GM20431 (cell line): ENCODE data around the gene KIF4A.
"Not testable (repeated sequence)": the region's sequence is repeated elsewhere in the genome, so short reads cannot be mapped to it uniquely, and the experiment has no call there.

ENCODE experiments used
- in situ Hi-C: fragments of 300-500 bp; cut with MseI, MboI; formaldehyde crosslinking; loops from one replicate; pipeline ENCODE4 v1.15.0; 2020; ENCODE audit warnings: low sequenced_read_pairs; ENCODE audit not compliant: unreplicated experiment

Gene KIF4A

DNA sequence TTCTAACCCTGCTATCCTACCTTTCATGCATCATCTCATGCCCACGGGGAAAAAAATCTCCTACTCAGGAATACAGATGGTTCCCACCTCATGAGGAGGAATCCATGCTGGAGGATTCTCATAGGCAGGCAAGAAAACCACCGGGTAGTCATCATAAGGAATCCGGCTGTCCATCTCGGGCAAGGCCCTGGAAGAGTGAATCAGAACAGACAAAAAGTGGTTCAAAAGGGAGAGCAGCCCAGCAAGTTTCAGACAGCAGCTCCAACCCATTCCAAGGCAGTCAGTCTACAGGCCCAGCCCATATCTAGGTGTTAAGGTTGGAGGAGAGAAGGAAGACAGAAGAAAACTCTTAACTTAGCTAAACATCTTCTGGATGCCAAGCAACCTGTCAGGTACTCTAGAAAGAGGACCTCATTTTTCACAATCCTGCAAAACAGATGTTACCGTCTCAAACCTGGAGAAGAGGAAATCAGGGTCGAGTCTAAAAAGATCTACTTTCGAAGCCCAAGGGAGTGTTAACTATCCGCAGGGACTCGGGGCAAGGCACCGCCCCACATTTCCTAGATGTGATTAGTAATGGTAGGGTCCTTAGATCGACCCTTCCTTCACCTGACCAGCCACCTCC lies 624 bp upstream of the KIF4A start:
- in situ Hi-C loops: no loop called here

DNA sequence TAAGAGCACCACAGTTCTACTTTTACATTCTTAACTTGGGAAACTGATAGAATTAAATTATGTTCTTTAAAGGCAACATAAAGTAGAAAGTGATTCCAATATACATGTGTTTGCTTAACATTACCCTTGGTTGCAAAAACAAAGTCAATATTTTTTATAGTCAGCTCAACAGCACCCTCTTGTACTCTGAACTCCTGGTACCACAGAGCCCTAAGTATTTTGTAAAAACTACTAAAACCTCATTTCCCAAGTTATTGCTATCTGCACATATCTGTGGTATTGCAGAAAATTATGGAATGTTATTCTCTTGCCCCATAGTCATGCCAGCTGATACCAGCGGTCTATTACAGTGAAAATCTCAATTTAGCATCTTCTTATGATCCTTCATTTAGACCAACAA lies 2.9 kb downstream of the KIF4A start:
- in situ Hi-C loops: no loop called here

DNA sequence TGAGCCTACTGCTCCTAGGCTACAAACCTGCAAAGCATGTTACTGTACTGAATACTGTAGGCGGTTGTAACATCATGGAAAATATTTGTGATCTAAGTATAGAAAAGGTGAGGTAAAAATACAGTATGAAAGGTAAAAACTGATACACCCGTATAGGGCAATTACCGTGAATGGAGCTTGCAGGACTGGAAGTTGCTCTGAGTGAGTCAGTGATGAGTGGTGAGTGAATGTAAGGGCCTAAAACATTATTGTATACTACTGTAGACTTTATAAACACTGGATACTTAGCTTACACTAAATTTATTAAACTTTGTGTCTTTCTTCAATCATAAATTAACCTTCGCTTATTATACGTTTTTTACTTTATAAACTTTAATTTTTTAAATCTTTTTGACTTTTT lies 3.7 kb downstream of the KIF4A start:
- in situ Hi-C loops: no loop called here

DNA sequence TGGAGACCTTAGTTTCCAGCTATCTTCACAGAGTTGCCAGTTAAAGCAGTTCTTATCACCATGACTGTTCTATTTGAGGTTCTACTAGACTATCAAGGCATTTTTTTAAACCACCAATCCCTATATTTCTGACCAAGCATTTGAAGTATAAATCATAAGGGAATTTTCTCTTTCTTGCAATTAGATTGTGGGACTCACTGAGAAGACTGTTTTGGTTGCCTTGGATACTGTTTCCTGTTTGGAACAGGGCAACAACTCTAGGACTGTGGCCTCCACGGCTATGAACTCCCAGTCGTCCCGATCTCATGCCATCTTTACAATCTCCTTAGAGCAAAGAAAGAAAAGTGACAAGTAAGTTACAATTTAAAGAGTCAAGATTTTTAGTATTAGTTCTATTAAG lies 11.8 kb downstream of the KIF4A start:
- in situ Hi-C loops: no loop called here

DNA sequence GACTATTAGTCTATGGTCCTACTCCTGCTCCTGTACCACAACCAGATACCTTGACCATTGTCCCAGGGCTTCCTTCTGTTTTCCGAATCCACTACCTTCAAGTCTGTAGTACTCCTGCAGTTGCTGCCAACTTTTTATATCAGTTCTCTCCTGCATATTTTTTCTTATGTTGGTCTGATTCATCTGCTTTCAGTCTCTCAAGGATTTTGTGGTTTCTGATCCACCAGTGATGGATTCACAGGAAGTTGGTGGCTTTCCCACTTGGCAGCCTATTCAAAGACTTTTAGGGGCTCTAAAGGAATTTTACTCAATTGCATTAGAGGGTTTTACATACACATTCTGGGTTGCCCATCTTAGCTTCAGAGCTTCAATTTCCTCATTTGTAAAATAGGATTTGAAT lies 23.6 kb downstream of the KIF4A start:
- in situ Hi-C loops: no loop called here

DNA sequence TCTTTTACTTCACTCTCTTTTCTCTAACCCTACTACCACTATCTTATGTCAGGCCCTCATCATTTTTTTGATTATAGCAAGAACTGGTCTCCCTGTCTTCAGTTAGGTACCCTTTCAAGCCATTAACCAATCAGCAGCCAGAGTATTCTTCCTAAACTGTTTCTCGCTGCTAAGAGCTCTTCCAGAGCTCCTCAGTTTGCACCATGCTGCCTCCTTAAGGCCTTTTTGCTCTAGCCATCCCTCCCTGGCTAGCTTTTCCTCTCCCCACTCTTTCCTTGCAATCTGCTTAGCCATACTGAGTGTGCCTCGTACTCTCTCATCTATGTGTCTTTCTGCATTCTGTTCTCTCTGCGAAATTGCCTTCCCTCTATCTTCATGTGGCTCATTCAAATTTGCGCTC lies 32.9 kb downstream of the KIF4A start:
- in situ Hi-C loops: no loop called here

DNA sequence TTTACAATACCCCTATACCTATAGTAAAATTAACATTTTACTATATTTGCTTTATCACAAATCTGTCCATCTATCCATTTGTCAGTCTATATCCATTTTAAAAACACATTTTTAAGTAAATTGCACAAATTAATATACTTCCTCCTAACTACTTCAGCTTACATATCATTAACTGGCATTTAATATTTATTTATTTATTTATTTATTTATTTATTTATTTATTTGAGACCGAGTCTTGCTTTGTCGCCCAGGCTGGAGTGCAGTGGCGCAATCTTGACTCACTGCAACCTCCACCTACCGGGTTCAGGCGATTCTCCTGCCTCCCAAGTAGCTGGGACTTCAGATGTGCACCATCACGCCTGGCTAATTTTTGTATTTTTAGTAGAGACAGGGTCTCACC lies 33.7 kb downstream of the KIF4A start:
- in situ Hi-C loops: not testable (repeated sequence)

DNA sequence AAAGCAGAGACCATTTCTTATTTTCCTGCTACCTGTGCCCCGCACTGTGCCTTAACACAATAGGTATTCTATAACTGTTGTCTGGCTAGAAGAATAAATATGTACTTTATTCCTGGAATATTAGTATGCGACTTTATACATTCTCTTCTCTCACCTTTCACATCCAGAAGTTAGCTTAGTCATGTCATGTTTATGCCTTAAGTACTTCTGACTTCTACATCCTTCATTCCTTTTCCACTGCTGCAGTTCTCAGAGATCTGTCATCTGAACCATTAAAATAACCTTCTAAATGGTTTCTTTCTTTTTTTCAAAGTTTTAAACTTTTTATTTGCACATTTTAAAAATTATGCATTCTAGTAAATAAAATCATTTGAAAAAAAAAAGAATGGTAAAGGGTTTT lies 34.4 kb downstream of the KIF4A start:
- in situ Hi-C loops: no loop called here

DNA sequence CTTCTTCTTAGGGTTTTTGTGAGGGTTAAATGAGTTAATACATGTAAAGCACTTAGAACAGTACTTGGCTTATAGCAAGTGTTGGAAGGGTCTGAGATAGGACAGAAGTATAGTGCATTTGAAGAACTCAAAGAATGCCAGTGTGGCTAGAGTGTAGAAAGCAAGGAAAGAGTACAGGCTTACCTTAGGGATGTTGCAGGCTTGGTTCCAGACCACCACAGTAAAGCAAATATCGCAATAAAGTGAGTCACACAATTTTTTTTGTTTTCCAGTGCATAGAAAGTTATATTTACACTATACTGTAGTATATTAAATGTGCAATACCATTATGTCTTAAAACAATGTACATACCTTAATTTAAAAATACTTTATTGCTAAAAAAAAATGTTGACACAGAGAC lies 41.3 kb downstream of the KIF4A start:
- in situ Hi-C loops: no loop called here

DNA sequence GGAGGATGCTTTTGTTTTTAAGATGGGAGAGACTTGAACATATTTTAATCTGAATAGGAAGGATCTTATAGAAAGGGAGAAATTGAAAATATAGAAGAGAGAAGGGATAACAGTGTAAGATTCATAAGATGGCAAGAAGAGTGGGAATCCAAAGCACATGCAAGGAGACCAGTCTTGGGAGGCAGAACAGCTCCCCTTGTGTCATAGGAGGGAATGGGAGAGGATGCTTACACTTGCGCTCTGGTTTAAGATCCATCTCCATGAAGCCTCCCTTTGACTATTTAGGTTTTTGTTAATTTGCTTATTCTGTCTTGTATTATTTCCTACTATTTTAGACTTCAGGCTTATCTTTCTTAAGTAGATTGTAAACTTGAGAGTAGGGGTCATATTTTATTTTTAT lies 42.7 kb downstream of the KIF4A start:
- in situ Hi-C loops: no loop called here

DNA sequence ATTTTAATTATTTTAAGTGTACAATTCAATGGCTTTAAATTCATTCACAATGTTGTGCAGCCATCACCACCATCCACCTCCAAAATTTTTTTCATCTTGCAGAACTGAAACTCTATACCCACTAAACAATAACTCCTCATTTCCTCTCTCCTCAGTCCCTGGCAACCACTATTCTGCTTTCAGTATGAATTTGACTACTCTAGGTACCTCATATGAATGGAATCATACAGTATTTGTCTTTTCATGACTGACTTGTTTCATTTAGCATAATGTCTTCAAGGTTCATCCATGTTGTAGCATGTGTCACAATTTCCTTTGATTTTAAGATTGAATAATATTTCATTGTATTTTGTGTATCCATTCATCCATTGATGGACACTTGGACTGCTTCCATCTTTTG lies 46.9 kb downstream of the KIF4A start:
- in situ Hi-C loops: no loop called here

DNA sequence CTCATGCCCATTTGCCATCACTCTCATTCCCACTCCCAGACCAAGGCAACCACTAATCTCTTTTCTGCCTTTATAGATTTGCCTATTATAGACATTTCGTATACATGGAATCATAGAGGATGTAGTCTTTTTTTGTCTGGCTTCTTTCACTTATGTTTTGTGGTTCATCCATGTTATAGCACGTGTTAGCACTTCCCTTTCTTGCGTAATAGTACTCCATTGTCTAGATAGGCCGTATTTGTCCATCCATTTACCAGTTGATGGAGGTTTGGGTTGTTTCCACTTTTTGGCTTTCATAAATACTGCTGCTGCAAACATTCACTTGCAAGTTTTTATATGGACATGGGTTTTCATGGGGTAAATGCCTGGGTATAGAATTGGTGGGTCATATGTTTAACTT lies 48.4 kb downstream of the KIF4A start:
- in situ Hi-C loops: no loop called here

DNA sequence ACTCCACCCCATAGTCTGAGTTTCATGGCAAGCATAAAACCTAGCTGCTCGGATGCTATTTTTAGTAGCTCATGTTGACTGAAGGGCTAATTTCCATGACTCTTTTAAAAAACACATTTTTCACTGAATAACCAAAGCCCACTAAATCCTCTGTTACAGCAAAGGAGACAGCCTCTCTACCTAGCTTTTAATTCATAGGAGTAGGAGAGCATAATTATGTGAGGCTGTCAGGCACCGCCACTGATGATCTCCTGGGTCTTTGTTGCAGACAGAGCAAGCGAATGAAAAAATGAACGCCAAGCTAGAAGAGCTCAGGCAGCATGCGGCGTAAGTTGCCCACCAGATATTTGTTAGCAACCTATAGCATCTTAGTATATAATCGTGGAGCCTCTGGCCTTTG lies 53.5 kb downstream of the KIF4A start:
- in situ Hi-C loops: no loop called here

DNA sequence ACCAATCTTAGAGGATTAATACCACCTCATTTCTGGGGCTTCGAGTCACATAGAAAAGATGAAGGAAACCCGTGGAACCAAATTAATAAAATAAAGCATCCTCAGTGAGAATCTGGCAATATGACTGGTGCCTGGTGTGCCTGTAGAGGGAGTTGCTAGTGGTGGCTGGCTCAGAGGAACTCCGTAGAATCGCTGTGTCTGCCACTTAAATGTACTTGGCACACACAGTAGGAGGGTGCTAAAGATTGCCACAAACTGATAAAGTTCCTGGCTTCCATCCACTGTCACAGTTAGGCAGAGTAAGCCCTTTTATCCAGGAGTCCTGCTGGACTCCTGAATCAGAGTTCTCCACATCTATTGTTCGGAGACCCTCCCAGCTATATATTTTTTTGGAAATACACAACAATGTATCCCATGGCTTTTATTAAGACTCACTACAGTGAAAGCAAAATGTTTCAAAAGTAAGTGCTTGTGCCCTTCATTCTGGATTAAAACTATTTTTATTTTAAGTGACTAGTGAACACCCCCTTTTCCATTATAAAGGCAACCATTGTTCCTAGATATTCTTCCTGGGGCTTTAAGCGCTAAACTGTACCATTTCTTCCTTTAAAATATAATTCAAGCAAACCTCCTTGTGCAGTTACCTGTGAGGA lies 56.6 kb downstream of the KIF4A start:
- in situ Hi-C loops: no loop called here

DNA sequence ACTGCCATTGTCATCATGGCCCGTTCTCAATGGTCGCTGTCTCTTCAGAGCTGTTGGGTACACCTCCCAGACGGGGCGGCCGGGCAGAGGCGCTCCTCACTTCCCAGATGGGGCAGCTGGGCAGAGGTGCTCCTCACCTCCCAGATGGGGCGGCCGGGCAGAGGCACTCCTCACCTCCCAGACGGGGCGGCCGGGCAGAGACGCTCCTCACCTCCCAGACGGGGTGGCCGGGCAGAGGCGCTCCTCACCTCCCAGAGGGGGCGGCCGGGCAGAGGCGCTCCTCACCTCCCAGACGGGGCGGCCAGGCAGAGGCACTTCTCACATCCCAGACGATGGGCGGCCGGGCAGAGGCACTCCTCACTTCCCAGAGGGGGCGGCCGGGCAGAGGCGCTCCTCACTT lies 58.9 kb downstream of the KIF4A start:
- in situ Hi-C loops: not testable (repeated sequence)

DNA sequence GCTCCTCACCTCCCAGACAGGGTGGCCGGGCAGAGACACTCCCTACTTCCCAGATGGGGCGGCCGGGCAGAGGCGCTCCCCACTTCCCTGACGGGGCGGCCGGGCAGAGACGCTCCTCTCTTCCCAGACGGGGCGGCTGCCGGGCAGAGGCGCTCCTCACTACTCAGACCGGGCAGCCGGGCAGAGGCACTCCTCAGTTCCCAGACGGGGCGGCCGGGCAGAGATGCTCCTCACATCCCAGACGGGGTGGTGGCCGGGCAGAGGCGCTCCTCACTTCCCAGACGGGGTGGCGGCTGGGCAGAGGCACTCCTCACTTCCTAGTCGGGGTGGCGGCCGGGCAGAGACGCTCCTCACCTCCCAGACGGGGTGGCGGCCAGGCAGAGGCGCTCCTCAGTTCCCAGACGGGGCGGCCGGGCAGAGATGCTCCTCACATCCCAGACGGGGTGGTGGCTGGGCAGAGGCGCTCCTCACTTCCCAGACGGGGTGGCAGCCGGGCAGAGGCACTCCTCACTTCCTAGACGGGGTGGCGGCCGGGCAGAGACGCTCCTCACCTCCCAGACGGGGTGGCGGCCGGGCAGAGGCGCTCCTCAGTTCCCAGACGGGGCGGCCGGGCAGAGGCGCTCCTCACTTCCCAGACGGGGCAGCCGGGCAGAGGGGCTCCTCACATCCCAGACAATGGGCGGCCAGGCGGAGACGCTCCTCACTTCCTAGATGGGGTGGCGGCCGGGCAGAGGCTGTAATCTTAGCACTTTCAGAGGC lies 59.6 kb downstream of the KIF4A start:
- in situ Hi-C loops: not testable (repeated sequence)

DNA sequence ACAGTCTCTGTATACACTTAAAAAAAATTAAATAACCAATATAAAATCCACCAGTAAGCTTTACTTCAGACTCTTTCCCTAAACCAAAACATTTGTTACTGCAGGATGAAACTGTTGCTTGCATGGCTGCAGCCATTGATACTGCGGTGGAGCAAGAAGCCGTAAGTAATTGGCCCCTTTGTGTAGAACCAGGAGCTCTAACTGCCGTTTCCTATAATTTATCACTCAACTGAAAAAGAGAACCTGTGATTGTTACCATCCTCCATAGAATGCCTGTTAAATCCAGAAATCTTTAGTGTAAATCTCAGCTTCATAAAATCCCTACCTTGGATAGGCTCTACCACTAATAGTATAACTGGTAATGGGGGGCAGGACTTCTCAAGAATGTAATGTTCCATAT lies 62.6 kb downstream of the KIF4A start:
- in situ Hi-C loops: no loop called here

DNA sequence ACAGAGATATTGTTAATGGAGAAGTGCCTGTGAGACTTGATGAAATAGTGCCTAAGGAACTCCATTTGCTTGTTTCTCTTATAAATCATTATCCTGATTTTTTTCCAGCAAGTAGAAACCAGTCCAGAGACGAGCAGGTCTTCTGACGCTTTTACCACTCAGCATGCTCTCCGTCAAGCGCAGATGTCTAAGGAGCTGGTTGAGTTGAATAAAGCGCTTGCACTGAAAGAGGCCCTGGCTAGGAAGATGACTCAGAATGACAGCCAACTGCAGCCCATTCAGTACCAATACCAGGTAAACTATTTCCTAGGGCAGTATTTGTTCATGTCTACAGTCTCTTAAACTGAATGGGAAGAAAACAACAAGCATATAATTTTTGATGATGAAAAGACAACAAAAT lies 63.6 kb downstream of the KIF4A start:
- in situ Hi-C loops: no loop called here

DNA sequence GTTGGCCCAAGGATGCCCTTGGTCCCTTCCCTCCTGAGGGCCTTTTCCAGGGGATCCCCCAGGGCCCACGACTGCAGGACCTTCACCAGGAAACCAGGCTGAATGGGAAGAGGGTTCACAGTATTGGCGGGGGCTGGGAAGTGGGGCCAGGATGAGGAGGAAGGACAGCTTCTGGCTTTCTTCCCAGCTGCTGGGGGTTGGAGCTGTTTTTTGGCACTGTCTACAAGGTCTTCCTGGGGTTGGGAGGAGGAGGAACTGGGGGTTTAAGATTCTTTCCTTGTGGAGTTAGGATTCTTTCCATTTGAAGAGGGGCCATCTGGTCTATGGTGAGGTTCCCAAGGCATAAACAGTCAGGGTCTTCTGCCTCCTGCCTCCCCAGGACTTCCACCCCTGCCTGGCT lies 64.8 kb downstream of the KIF4A start:
- in situ Hi-C loops: no loop called here

DNA sequence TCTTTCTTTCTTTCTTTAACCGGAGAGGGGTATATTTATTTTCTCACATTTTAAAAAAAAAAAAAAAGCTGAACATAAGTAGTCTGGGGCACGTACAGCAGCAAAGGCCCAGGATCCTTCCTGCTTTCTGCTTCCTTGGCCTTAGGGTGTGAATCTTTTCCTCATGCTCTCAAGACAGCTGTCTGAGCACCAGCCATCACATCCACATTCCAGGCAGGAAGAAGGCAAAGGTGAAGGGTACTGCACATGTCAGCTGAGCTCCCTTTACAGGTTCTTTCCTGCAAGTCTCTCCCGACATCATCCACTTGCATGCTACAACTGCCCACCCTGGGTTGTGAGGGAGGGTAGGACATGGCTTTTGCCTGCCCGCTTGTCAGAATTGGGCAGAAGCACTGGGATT lies 69.6 kb downstream of the KIF4A start:
- in situ Hi-C loops: no loop called here

DNA sequence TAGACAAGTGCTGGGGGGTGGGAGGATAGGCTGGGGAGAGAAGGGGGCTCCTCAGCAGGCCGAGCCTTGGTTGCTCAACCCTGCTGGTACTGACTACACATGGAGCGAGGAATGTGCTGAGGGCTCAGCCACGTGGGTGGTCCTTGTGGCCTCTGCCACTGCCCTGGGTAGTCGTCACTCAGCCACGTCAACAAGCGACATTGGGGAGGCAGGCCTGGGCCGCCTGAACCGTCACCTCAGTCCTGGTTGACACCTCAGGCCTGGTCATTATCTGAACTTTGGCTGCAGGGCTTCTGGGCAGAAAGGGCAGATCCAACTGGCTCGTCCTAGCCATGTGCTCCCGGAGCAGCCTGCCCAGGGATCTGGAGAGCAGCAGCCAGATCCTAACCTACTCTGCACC lies 70.5 kb downstream of the KIF4A start:
- in situ Hi-C loops: no loop called here

DNA sequence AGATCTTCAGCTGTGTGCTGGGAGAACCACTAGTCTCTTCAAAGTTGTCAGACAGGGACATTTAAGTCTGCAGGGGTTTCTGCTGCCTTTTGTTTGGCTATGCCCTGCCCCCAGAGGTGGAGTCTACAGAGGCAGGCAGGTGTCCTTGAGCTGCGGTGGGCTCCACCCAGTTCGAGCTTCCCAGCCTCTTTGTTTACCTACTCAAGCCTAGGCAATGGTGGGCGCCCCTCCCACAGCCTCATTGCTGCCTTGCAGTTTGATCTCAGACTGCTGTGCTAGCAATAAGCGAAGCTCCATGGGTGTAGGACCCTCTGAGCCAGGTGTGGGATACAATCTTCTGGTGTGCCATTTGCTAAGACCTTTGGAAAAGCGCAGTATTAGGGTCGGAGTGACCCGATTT lies 78.8 kb downstream of the KIF4A start:
- in situ Hi-C loops: not testable (repeated sequence)
